HG03175 (cell line): ENCODE measurements around the gene ACOT13.
A peak's percentile ranks its signal among the peaks of the same experiment; 100 is the strongest.
"Not testable (repeated sequence)": the region's sequence is repeated elsewhere in the genome, so short reads cannot be mapped to it uniquely, and the experiment has no call there.

Experiments
- ATAC-seq: cut with Tn5 transposase; IDR thresholded peaks from one replicate; pipeline ENCODE4 v1.9.1; 2021; ENCODE audit warnings: mild to moderate bottlenecking, moderate library complexity; ENCODE audit not compliant: unreplicated experiment

Gene ACOT13

GRCh38 chr6:24721461-24722215 lies 54.8 kb downstream of the ACOT13 start:
- ATAC-seq: peak; percentile 51

- no peak for ATAC-seq
Observed at GRCh38 chr6:24723270-24723669, 56.4 kb downstream of the ACOT13 start.

- ATAC-seq: not testable (repeated sequence)
Observed at GRCh38 chr6:24730653-24731052, 63.8 kb downstream of the ACOT13 start.

GRCh38 chr6:24731456-24732134 lies 64.7 kb downstream of the ACOT13 start:
- ATAC-seq: not testable (repeated sequence)

- ATAC-seq: no peak
Observed at GRCh38 chr6:24734166-24734565, 67.3 kb downstream of the ACOT13 start.

GRCh38 chr6:24734710-24735109 lies 67.8 kb downstream of the ACOT13 start:
- not testable (repeated sequence) for ATAC-seq

GRCh38 chr6:24738741-24739140 lies 71.9 kb downstream of the ACOT13 start:
- ATAC-seq: no peak

GRCh38 chr6:24740861-24741260 lies 74.0 kb downstream of the ACOT13 start:
- ATAC-seq: no peak

- no peak for ATAC-seq
Observed at GRCh38 chr6:24742216-24742738, 75.4 kb downstream of the ACOT13 start.

GRCh38 chr6:24743265-24743943 lies 76.5 kb downstream of the ACOT13 start:
- ATAC-seq: peak; percentile 82

GRCh38 chr6:24743944-24744335 lies 77.1 kb downstream of the ACOT13 start:
- ATAC-seq: peak; percentile 52

GRCh38 chr6:24744911-24745310 lies 78.0 kb downstream of the ACOT13 start:
- ATAC-seq: no peak

GRCh38 chr6:24749297-24749696 lies 82.4 kb downstream of the ACOT13 start:
- no peak for ATAC-seq

- ATAC-seq: not testable (repeated sequence)
Observed at GRCh38 chr6:24750878-24751277, 84.0 kb downstream of the ACOT13 start.

GRCh38 chr6:24752503-24752902 lies 85.6 kb downstream of the ACOT13 start:
- ATAC-seq: no peak

GRCh38 chr6:24752917-24753492 lies 86.1 kb downstream of the ACOT13 start:
- no peak for ATAC-seq

GRCh38 chr6:24753545-24753944 lies 86.7 kb downstream of the ACOT13 start:
- no peak for ATAC-seq

GRCh38 chr6:24754378-24754777 lies 87.5 kb downstream of the ACOT13 start:
- not testable (repeated sequence) for ATAC-seq
